Dermis blood vessel endothelial cell (primary cell): ENCODE data around the gene LRRFIP2. TPM values are rescaled to one million over a fixed set of nuclear protein-coding genes. Genes with fewer than 3 reads are reported as not detected.
"Not testable (repeated sequence)": the region's sequence is repeated elsewhere in the genome, so short reads cannot be mapped to it uniquely, and the experiment has no call there.

Experiments
- DNase-seq: peaks from one replicate; pipeline ENCODE4 v3.0.0; 2010
- total RNA-seq: library from RNA; depleted of rRNA; stranded (reverse); fragments of >200 nt; gene quantifications from 2 replicates; pipeline ENCODE4 v1.2.3, GENCODE V29; 2014

The LRRFIP2 gene
- 40.2 and 54.5 TPM in 2 replicates for total RNA-seq

- DNase-seq: peak; percentile 58
These were observed at the start of gene LRRFIP2 for GRCh38 chr3:37174532-37175126. TSS of gene LRRFIP2 (minus strand) at chr3:37174582. CDS start at chr3:37148983, 25,599 bp downstream.

GRCh38 chr3:37223576-37223975 is 49.2 kb upstream of the LRRFIP2 start:
- no peak for DNase-seq

GRCh38 chr3:37223141-37223558 is 48.8 kb upstream of the LRRFIP2 start:
- no peak for DNase-seq

GRCh38 chr3:37222542-37222941 is 48.2 kb upstream of the LRRFIP2 start:
- DNase-seq: not testable (repeated sequence)

GRCh38 chr3:37221407-37221806 is 47.0 kb upstream of the LRRFIP2 start:
- peak; percentile 58 for DNase-seq

- no peak for DNase-seq
These were observed 44.9 kb upstream of the LRRFIP2 start for GRCh38 chr3:37219266-37219665.

GRCh38 chr3:37218206-37218605 is 43.8 kb upstream of the LRRFIP2 start:
- DNase-seq: no peak

- DNase-seq: no peak
These were observed 42.9 kb upstream of the LRRFIP2 start for GRCh38 chr3:37217098-37217849.

GRCh38 chr3:37216597-37217097 is 42.3 kb upstream of the LRRFIP2 start:
- DNase-seq: no peak

GRCh38 chr3:37214076-37214475 is 39.7 kb upstream of the LRRFIP2 start:
- no peak for DNase-seq

- no peak for DNase-seq
These were observed 35.8 kb upstream of the LRRFIP2 start for GRCh38 chr3:37210230-37210629.

- not testable (repeated sequence) for DNase-seq
These were observed 34.2 kb upstream of the LRRFIP2 start for GRCh38 chr3:37208576-37208975.

GRCh38 chr3:37208008-37208407 is 33.6 kb upstream of the LRRFIP2 start:
- not testable (repeated sequence) for DNase-seq

GRCh38 chr3:37206041-37206440 is 31.7 kb upstream of the LRRFIP2 start:
- DNase-seq: not testable (repeated sequence)

- DNase-seq: no peak
These were observed 29.9 kb upstream of the LRRFIP2 start for GRCh38 chr3:37204314-37204713.

- DNase-seq: no peak
These were observed 27.7 kb upstream of the LRRFIP2 start for GRCh38 chr3:37202035-37202434.

- no peak for DNase-seq
These were observed 25.8 kb upstream of the LRRFIP2 start for GRCh38 chr3:37200141-37200540.

GRCh38 chr3:37198996-37199395 is 24.6 kb upstream of the LRRFIP2 start:
- DNase-seq: no peak

GRCh38 chr3:37198547-37198946 is 24.2 kb upstream of the LRRFIP2 start:
- DNase-seq: no peak

GRCh38 chr3:37197810-37198371 is 23.5 kb upstream of the LRRFIP2 start:
- DNase-seq: no peak

GRCh38 chr3:37194533-37194932 is 20.2 kb upstream of the LRRFIP2 start:
- DNase-seq: no peak

GRCh38 chr3:37190667-37191066 is 16.3 kb upstream of the LRRFIP2 start:
- no peak for DNase-seq

- DNase-seq: no peak
These were observed 14.7 kb upstream of the LRRFIP2 start for GRCh38 chr3:37189109-37189508.

- DNase-seq: no peak
These were observed 9.6 kb upstream of the LRRFIP2 start for GRCh38 chr3:37183976-37184375.
